ENCODE measurements around the gene CDH16. TPM values are rescaled to one million over a fixed set of nuclear protein-coding genes. Genes with fewer than 3 reads are reported as not detected.

The CDH16 gene
- total RNA-seq, 1 donor from 2014 or later, result not detected

DNA sequence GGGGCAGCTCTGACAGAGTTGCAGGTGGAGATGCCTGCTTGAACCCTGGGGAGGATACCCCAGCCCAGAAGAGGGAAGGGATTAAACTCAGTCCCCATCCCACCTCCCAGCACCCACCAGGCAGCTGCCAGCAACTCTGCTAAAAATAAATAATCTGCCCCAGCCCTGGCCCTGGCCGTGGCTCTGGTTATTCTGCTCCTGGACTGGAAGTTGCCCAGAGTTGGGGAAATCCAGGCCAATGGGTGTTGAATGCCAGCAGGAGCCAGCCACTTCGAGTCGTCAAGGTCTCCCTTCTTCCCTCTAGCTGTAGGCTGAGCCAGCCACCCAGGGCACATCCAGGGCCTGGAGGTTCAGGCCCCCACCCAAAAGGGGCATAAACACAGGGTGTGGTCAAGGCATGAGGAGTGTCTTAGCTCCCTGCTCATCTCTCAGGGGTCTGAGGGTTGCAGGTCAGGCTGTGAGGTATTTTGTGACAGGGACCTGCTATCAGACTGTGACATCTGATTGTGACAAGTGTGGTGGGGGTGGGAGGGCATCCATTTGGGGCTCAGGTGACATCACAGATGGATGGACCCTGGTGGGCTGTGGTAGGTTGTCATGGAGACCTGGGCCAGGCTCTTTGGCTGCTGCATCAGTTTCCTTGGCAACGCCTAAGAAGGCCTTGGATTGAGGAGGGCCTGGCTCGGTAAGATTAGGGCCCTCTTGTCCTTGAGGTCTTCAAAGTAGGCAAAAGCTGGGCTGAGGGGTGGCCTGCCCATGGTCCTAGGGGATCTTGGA, 7.7 kb upstream of the CDH16 start:
- Histone ChIP-seq H3K4me3 (ENCODE audit: insufficient read depth, low read depth, low read length) (no peak overlapping the region), H3K9me3 (ENCODE audit: insufficient read depth, low read depth, low read length) (no peaks in the 10 kb centered on the region), H3K9ac (ENCODE audit: low read length) (peak overlapping the region; percentile 32), H4K20me1 (ENCODE audit: insufficient read depth, low read length) (peaks cover 22% of the 10 kb centered on the region), H3K4me1 (ENCODE audit: insufficient read depth, low read length) (peaks cover 34% of the 10 kb centered on the region), H3K27ac (ENCODE audit: low read depth, low read length) (peak overlapping the region; percentile 59), H3K27me3 (ENCODE audit: insufficient read depth, low read length) (peaks cover 10% of the 10 kb centered on the region), H2AFZ (ENCODE audit: low read depth, low read length) (no peak overlapping the region), H3K36me3 (ENCODE audit: insufficient read depth, low read length) (no peaks in the 10 kb centered on the region), H3K4me2 (ENCODE audit: low read length) (peak overlapping the region; percentile 83), H3K79me2 (ENCODE audit: insufficient read depth, low read length) (no peaks in the 10 kb centered on the region)
- H3K4me3 Mint-ChIP-seq (ENCODE audit: unreplicated experiment), result no peak overlapping the region
- DNase-seq (ENCODE audit: low read depth), result no peak
- TF ChIP-seq, protein P1, sequence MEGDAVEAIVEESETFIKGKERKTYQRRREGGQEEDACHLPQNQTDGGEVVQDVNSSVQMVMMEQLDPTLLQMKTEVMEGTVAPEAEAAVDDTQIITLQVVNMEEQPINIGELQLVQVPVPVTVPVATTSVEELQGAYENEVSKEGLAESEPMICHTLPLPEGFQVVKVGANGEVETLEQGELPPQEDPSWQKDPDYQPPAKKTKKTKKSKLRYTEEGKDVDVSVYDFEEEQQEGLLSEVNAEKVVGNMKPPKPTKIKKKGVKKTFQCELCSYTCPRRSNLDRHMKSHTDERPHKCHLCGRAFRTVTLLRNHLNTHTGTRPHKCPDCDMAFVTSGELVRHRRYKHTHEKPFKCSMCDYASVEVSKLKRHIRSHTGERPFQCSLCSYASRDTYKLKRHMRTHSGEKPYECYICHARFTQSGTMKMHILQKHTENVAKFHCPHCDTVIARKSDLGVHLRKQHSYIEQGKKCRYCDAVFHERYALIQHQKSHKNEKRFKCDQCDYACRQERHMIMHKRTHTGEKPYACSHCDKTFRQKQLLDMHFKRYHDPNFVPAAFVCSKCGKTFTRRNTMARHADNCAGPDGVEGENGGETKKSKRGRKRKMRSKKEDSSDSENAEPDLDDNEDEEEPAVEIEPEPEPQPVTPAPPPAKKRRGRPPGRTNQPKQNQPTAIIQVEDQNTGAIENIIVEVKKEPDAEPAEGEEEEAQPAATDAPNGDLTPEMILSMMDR (IDR thresholded peaks at IDR 0.05; ENCODE audit: insufficient read depth, low read depth, low read length), result no peak
- TF ChIP-seq EZH2 (IDR thresholded peaks at IDR 0.05; ENCODE audit: insufficient read depth, low read length), result no peak
- H3K9me3 Mint-ChIP-seq (ENCODE audit: unreplicated experiment), result no peaks in the 10 kb centered on the region
- peaks cover 29% of the 10 kb centered on the region for H3K27me3 Mint-ChIP-seq (ENCODE audit: low read depth, unreplicated experiment)
- FAIRE-seq, result no peak
- peak overlapping the region; percentile 93 for H3K27ac Mint-ChIP-seq (ENCODE audit: unreplicated experiment)
- peaks cover 6% of the 10 kb centered on the region for H3K36me3 Mint-ChIP-seq (ENCODE audit: low read depth, unreplicated experiment)
- peaks cover 29% of the 10 kb centered on the region for H3K4me1 Mint-ChIP-seq (ENCODE audit: low read depth, unreplicated experiment)

DNA sequence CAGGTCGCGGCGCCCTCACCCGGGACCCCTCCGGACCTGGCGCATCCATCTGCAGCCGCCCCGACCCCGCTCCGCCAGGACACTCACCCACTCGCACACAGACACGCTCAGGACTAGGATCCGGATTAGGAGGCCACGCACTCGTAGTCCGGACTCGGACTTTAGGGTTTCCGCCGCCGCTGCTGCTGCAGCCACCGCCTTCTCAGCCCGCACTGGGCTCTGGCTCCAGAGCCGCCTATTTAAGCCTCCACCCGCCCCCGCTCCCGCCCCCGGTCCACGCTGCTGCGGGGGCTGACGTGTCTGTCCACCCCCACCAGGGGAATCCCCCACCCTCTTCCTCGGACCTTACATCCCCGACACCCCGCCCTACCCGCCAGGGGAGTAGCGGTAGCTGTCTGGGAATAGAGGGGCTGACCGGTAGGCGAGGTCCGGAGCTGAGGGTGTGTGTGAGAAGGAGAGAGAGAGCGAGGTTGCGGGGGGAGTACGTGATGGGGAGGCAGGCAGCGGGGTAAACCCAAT, 6.7 kb upstream of the CDH16 start, which contains the start of gene RRAD:
RRAD (minus strand) TSS at position 214 of the 519 bp plus-strand sequence. CDS start 356 bp downstream, outside the sequence.
- H3K4me1 ChIP-seq (ENCODE audit: insufficient read depth, low read length), result peaks cover 34% of the 10 kb centered on the region
- Mint-ChIP-seq H3K27ac (ENCODE audit: unreplicated experiment) (peak within 1 kb of the TSS; percentile 26), H3K4me3 (ENCODE audit: unreplicated experiment) (peak within 1 kb of the TSS; percentile 80), H3K9me3 (ENCODE audit: unreplicated experiment) (no peaks in the 10 kb centered on the region), H3K4me1 (ENCODE audit: low read depth, unreplicated experiment) (peaks cover 29% of the 10 kb centered on the region), H3K36me3 (ENCODE audit: low read depth, unreplicated experiment) (peaks cover 7% of the 10 kb centered on the region), H3K27me3 (ENCODE audit: low read depth, unreplicated experiment) (peaks cover 35% of the 10 kb centered on the region)
- peak within 1 kb of the TSS; percentile 49 for H3K9ac ChIP-seq (ENCODE audit: low read length)
- H3K27ac ChIP-seq (ENCODE audit: low read depth, low read length), result peak within 1 kb of the TSS; percentile 59
- H3K27me3 ChIP-seq (ENCODE audit: insufficient read depth, low read length), result peaks cover 16% of the 10 kb centered on the region
- peaks cover 19% of the 10 kb centered on the region for H4K20me1 ChIP-seq (ENCODE audit: insufficient read depth, low read length)
- H3K4me3 ChIP-seq (ENCODE audit: insufficient read depth, low read depth, low read length), result peak within 1 kb of the TSS; percentile 40
- H3K79me2 ChIP-seq (ENCODE audit: insufficient read depth, low read length), result no peaks in the 10 kb centered on the region
- H3K9me3 ChIP-seq (ENCODE audit: insufficient read depth, low read depth, low read length), result no peaks in the 10 kb centered on the region
- TF ChIP-seq, protein P1 (IDR thresholded peaks at IDR 0.05; ENCODE audit: insufficient read depth, low read depth, low read length), result no peak
- TF ChIP-seq EZH2 (IDR thresholded peaks at IDR 0.05; ENCODE audit: insufficient read depth, low read length), result peak; percentile 94
- DNase-seq (ENCODE audit: low read depth) (no peak), FAIRE-seq (no peak)
- peak within 1 kb of the TSS; percentile 36 for H2AFZ ChIP-seq (ENCODE audit: low read depth, low read length)
- H3K36me3 ChIP-seq (ENCODE audit: insufficient read depth, low read length), result no peaks in the 10 kb centered on the region
- H3K4me2 ChIP-seq (ENCODE audit: low read length), result peak within 1 kb of the TSS; percentile 83
